ENCODE data around the gene TTYH2.

The TTYH2 gene

DNA sequence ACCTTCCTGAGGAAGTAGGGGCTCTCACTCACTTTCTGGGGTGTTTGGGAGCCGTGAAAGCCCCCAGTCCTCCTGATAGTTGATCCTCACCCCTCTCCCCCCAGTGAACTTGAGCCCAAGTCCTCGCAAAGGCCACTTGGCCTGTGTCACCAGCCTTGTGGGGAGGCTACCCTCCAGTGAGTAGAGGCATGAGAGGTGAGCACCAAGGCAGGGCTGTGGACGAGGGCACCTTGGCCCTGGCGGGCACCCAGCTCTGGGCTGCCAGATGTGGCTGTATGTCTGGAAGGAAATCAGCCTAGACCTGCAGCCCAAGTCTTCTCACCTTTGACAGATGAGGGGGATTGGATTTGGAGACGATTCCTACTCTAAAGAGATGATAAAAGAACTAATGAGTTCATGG lies 3.1 kb downstream of the TTYH2 start:
- DNase-seq: no peak

DNA sequence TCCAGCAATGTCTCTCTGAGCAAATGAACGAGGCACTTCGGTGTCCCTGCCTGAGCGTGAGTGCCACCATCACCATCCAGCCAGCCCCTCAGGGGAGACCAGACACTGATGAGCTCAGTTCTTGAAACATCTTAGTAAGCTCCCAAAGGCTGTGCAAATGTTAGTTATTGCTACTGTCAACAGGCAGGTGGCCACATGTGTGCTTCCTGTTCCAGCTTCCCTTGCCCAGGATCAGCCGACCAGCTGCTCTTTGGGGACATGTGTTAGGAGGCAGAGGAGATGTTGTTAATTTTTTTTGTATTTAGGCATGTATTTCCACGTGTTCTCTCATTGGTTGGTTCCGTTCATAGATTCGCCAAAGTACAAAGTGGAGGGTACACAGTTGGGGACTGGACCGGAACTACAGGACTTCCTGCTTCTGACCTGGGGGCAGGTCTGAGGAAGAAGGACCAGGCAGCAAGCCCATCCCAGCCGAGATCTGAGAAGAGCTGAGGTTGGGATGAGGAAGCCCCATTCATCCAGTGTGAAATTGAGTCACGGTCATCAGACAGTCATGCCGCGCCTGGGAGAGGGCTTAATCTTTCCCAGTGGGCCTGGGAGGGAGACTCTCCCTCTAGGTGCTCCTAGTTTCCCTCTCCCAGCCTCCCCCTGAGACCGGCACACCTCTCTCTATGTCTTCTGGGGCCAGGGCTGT lies 3.8 kb downstream of the TTYH2 start:
- peak; percentile 61 for DNase-seq

- DNase-seq: no peak
These were observed 4.5 kb downstream of the TTYH2 start for GRCh38 chr17:74217888-74218287.

DNA sequence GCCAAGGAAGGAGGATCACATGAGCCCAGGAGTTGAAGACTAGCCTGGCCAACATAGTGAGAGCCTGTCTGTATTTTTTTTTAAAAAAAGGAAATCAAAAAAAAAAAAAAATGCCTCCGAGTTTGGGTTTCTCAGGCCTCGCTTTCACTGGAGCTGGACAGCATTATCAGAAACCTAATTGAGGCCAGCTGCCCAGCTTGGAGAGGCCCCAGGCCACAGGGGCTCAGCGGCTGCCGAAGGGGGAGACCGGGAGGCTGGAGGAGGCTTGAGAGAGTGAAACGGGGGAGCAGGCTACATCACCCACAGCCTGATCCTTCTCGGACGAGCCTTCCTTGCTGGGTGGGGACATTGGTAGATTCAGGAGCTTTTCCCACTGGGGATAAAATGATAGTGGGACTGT lies 5.1 kb downstream of the TTYH2 start:
- peak; percentile 80 for DNase-seq

DNA sequence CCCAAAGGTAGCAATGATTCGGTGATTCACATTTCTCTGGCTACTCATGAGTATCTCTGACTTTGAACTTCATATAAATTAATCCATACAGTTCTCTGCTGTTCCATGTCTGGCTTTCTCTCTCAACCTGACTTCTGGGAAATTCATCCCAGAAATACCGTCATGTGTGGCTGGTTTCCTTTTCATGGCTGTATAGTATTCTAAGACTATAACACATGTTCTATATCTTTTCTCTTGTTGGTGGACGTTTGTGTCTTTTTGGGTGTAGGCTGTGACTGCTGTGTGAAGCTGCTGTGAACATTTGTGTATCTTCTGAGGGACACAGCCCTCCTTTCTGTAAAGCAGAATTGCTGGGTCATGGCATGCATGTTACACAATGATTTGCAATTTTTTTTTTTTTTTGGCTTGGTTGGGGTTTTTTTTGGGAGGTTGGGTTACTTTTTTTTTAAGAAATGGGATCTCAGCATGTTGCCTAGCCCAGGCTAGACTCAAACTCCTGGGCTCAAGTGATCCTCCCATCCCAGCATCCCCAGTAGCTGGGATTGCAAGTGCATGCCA lies 6.3 kb downstream of the TTYH2 start:
- DNase-seq: no peak

DNA sequence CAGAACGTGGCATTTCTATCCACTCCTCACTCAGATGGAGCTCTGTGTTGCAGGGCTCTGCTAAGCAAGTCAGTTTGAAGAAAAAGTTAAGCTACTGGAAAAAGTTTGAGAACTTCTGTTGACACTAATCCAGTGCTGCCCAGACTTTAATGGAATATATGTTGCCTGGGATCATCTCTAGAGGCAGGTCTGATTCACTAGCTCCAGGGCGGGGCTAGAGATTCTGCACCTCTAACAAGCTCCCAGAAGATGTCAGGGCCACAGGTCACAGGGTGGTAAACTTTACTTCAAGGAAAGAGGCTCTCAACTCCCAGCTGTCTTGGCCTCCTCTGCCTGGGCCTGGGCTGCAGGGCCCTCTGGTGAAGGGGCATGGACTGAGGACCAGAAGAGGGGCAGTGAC lies 6.8 kb downstream of the TTYH2 start:
- no peak for DNase-seq

- no peak for DNase-seq
These were observed 7.8 kb downstream of the TTYH2 start for GRCh38 chr17:74220946-74221818.

DNA sequence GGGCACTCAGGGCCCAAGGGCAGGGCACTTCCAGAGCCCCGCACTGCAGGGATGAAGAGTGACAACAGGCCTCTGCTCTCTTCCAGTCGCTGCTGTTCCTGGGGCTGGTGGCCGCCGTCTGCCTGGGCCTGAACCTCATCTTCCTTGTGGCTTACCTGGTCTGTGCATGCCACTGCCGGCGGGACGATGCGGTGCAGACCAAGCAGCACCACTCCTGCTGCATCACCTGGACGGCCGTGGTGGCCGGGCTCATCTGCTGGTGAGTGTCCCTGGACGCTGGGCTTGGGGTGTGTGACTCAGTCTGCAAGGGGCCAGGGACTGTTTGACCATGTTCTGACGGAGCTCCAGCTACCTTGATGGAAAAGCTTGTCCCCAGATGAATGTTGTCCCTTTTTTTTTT lies 9.0 kb downstream of the TTYH2 start:
- no peak for DNase-seq

- DNase-seq: no peak
These were observed 10.5 kb downstream of the TTYH2 start for GRCh38 chr17:74223901-74224300.

GRCh38 chr17:74224959-74225725 lies 11.8 kb downstream of the TTYH2 start:
- no peak for DNase-seq

- no peak for DNase-seq
These were observed 12.9 kb downstream of the TTYH2 start for GRCh38 chr17:74226252-74226651.

- no peak for DNase-seq
These were observed 14.1 kb downstream of the TTYH2 start for GRCh38 chr17:74227271-74228080.

DNA sequence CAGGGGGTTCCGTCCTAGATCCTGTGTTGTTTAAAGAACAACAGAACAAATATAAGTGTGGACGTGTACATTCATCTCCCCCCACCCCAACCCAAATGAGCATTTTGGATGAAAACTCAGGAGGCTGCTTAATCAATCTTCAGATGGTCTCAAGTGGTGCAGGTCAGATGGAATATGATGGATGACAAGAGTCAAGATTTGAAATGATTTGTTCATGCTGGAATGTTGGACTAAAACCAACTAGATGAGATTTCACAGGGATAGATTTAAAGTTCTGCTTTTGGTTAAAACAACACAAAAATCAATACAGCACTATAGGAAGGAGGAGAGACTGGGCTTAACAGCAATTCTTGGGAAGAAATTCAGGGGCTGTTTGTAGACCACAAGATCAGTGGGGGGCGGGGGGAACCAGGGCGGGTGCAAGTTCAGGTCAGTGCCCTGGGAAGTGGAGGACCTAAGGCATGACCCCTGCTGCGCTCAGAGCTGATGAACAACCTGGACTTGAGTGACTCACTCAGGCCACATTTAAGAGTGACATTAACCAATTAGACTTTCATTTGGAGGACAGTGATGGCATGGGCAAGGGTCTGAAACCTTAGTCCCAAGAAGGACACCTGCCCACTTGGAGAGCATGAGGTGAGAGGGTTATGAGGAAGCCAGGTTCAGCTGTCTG lies 15.1 kb downstream of the TTYH2 start:
- no peak for DNase-seq

DNA sequence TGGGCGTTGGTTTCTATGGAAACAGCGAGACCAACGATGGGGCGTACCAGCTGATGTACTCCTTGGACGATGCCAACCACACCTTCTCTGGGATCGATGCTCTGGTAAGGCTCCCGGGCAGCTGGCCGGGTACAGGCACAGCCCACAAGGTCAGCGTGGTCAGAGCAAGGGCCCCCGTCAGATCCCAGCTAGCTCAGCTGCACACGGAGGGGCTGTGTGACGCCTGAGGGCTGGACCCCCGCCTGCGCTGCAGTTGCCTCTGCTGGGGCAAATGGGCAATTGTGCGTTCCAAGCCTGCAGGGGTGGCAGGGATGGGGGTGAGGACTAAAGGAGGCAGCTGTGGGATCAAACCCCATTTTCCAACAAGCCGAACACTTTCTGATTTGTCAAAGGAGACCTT lies 17.5 kb downstream of the TTYH2 start:
- no peak for DNase-seq

DNA sequence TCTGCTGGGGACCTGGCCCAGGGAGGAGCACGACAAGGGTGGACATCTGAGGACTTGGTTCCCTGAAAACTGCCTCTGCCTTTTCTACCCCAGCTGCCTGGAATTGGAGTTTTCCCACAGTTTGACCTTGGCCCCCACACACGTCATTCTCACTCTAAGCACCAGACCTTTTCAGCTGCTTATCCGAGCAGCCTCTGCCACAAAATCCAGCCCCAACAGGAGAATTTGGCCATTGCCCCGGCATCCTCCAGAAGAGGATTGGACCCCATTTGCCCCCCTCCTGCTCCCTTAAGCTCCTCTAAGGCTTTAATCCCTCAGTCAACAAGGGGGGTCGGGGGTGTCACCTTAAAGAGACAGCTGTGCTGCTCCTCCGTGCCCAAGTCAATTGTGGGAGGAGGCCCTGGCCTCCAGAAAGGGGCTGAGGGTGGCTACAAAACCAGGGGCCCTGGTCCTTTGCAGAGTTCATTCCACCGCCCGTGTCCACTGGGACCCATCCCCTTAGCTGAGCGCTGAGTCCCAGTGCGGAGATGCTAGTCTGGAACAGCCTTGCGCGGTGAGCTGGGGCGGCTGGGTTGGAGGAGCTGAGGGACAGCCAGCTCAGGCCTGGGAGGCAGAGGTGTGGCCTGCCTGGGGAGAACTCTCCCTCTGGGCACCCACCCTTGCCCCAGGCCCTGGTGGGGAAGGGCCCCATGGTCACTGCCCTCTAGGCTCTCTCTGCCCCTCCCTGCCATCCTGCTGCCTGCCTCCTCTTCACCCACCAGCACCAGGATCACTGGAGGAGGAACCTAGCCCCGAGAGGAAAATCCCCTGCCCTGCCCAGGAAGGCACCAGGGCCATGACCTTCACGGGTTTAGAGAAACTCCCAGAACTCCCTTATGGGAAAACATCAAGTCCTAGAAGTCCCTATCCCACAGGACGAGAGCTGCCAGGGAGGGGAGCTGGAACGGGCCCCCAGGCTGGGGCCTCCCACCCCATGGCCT lies 18.8 kb downstream of the TTYH2 start:
- DNase-seq: no peak

DNA sequence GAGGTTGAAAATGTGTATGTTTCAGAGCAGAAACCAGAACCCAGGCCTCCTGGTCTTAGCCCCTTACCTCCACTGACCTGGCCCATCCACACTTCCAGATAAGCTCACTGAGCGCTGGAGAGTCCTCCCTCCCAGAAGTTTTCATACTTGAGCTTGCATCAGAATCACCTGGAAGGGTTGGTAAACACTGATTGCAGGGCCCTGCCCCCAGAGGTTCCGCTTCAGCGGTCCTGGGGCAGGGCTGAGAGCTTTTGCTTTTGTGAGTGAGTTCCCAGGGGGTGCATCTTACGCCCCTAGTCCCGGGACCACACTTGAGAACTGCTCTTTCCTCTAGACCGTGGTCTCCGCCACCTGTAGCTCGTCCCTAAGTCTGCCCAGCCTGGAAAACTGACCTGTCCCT lies 20.6 kb downstream of the TTYH2 start:
- DNase-seq: no peak

DNA sequence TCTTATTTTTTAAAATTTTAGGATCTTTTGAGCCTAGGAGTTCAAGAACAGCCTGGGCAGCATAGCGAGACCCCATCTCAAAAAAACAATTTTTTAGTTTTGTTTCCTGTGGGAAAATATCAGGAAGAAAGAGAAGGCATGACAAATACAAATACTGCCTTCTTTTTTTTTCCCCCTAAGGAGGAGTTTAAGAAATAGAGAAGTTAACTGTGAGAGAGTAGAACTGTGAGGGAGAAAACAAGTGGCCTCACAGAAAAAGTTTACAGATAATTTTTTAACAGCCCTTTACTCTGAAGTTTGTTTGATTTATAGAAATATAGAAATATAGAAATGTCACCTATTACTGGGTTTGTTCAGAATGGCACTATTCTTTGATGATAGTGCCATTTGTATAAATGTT lies 21.1 kb downstream of the TTYH2 start:
- no peak for DNase-seq

- peak; percentile 42 for DNase-seq
These were observed 21.7 kb downstream of the TTYH2 start for GRCh38 chr17:74235040-74235581.

GRCh38 chr17:74235911-74236371 lies 22.6 kb downstream of the TTYH2 start:
- DNase-seq: peak; percentile 65

- DNase-seq: no peak
These were observed 23.9 kb downstream of the TTYH2 start for GRCh38 chr17:74237321-74237720.
